WTC11 (cell line): ENCODE results near the gene ADARB2. TPM values are rescaled to one million over a fixed set of nuclear protein-coding genes. Genes with fewer than 3 reads are reported as not detected.

ENCODE experiments used
- ATAC-seq: fragments of 200-7000 bp; cut with Tn5 transposase; 2 replicates; pipeline ENCODE4 v1.10.0; 2021; ENCODE audit warnings: mild to moderate bottlenecking, moderate library complexity
- CTCF ChIA-PET: fragments of 300-600 bp; sonication (Branson Sonifier 250); formaldehyde crosslinking; loops from one replicate; lab custom pipeline; 2021; ENCODE audit warnings: antibody characterized with exemption; lab: Charles Lee
- POLR2A ChIA-PET: fragments of 350-600 bp; sonication (Branson Sonifier 250); formaldehyde crosslinking; loops from one replicate; lab custom pipeline; 2021; ENCODE audit warnings: antibody characterized with exemption; lab: Charles Lee
- DNase-seq: peaks from one replicate; pipeline ENCODE4 v3.0.0; 2021; ENCODE audit warnings: low spot score
- H3K27ac Mint-ChIP-seq: 2 replicates; pipeline ENCODE4 v1.8.0; 2021; ENCODE audit warnings: mixed read lengths
- H3K27me3 Mint-ChIP-seq: 2 replicates; pipeline ENCODE4 v1.8.0; 2021; ENCODE audit warnings: low read depth, mild to moderate bottlenecking, moderate library complexity, mixed read lengths
- H3K36me3 Mint-ChIP-seq: 2 replicates; pipeline ENCODE4 v1.8.0; 2021; ENCODE audit warnings: mixed read lengths
- H3K4me1 Mint-ChIP-seq: 2 replicates; pipeline ENCODE4 v1.8.0; 2022; ENCODE audit warnings: mixed read lengths
- H3K4me3 Mint-ChIP-seq: 2 replicates; pipeline ENCODE4 v1.8.0; 2021; ENCODE audit warnings: mild to moderate bottlenecking, moderate library complexity, mixed read lengths
- H3K9me3 Mint-ChIP-seq: 2 replicates; pipeline ENCODE4 v1.8.0; 2021; ENCODE audit warnings: mixed read lengths
- ELF4 ChIP-seq: sonication (generic); formaldehyde crosslinking; IDR thresholded peaks from 2 replicates; pipeline ENCODE4 v1.8.1; 2022; ENCODE audit warnings: low read depth, mild to moderate bottlenecking, moderate library complexity, missing genetic modification reagents
- GRHL2 ChIP-seq: fragments of 250-450 bp; sonication (Bioruptor Pico); IDR thresholded peaks from 2 replicates; pipeline ENCODE4 v1.8.0; 2022; ENCODE audit warnings: mild to moderate bottlenecking, moderate library complexity; ENCODE audit not compliant: insufficient replicate concordance, severe bottlenecking
- GTF2I ChIP-seq: fragments of 250-450 bp; sonication (Bioruptor Pico); conservative IDR thresholded peaks from 2 replicates; pipeline ENCODE4 v1.4.0; 2021; ENCODE audit warnings: mild to moderate bottlenecking
- MYBL2 ChIP-seq: sonication (generic); formaldehyde crosslinking; IDR thresholded peaks from 2 replicates; pipeline ENCODE4 v1.8.1; 2023; ENCODE audit warnings: mild to moderate bottlenecking, moderate library complexity, missing genetic modification reagents
- NFATC4 ChIP-seq: fragments of 250-450 bp; sonication (Bioruptor Pico); IDR thresholded peaks from 2 replicates; pipeline ENCODE4 v1.9.0; 2021; ENCODE audit warnings: mild to moderate bottlenecking
- NFE2L1 ChIP-seq: sonication (generic); formaldehyde crosslinking; IDR thresholded peaks from 2 replicates; pipeline ENCODE4 v1.8.1; 2023; ENCODE audit warnings: missing genetic modification reagents
- PRRX2 ChIP-seq: fragments of 250-450 bp; sonication (Bioruptor Pico); IDR thresholded peaks from 2 replicates; pipeline ENCODE4 v1.8.0; 2021; ENCODE audit warnings: mild to moderate bottlenecking
- TP53 ChIP-seq: sonication (generic); formaldehyde crosslinking; IDR thresholded peaks from 2 replicates; pipeline ENCODE4 v1.8.1; 2023; ENCODE audit warnings: mild to moderate bottlenecking, missing genetic modification reagents
- ZNF138 ChIP-seq: sonication (generic); formaldehyde crosslinking; conservative IDR thresholded peaks from 2 replicates; pipeline ENCODE4 v1.8.1; 2022; ENCODE audit warnings: mild to moderate bottlenecking, moderate library complexity, missing genetic modification reagents
- ZNF219 ChIP-seq: sonication (generic); formaldehyde crosslinking; IDR thresholded peaks from 2 replicates; pipeline ENCODE4 v1.8.0; 2023; ENCODE audit warnings: missing genetic modification reagents, mild to moderate bottlenecking, borderline replicate concordance
- ZNF232 ChIP-seq: sonication (generic); formaldehyde crosslinking; IDR thresholded peaks from 2 replicates; pipeline ENCODE4 v1.8.0; 2022; ENCODE audit warnings: mild to moderate bottlenecking, missing genetic modification reagents
- ZNF423 ChIP-seq: fragments of 250-450 bp; sonication (Bioruptor Pico); IDR thresholded peaks from 2 replicates; pipeline ENCODE4 v2.1.2; 2022; ENCODE audit warnings: mild to moderate bottlenecking, moderate library complexity
- total RNA-seq: library from RNA; stranded (reverse); gene quantifications from 3 replicates; pipeline ENCODE4 v1.2.3, GENCODE V29; 2021
- TF ChIP-seq, protein P1 (sequence below): sonication (generic); formaldehyde crosslinking; IDR thresholded peaks from 2 replicates; pipeline ENCODE4 v1.8.0; 2022; ENCODE audit warnings: missing genetic modification reagents
- TF ChIP-seq, protein P2 (sequence below): sonication (generic); formaldehyde crosslinking; IDR thresholded peaks from 2 replicates; pipeline ENCODE4 v1.8.1; 2023; ENCODE audit warnings: mild to moderate bottlenecking, missing genetic modification reagents
- TF ChIP-seq, protein P3 (sequence below): sonication (generic); formaldehyde crosslinking; IDR thresholded peaks from 2 replicates; pipeline ENCODE4 v1.8.1; 2023; ENCODE audit warnings: mild to moderate bottlenecking, missing genetic modification reagents, moderate library complexity
- TF ChIP-seq, protein P4 (sequence below): sonication (generic); formaldehyde crosslinking; IDR thresholded peaks from 2 replicates; pipeline ENCODE4 v1.8.1; 2023; ENCODE audit warnings: mild to moderate bottlenecking, missing genetic modification reagents, moderate library complexity
- TF ChIP-seq, protein P5 (sequence below): fragments of 250-450 bp; sonication (Bioruptor Pico); IDR thresholded peaks from 2 replicates; pipeline ENCODE4 v2.1.2; 2022; ENCODE audit warnings: mild to moderate bottlenecking, moderate library complexity
- TF ChIP-seq, protein P6 (sequence below): sonication (generic); formaldehyde crosslinking; IDR thresholded peaks from 2 replicates; pipeline ENCODE4 v1.8.1; 2022; ENCODE audit warnings: mild to moderate bottlenecking, moderate library complexity, missing genetic modification reagents

The ADARB2 gene
- total RNA-seq, 1 experiment from 2014 or later, result 3.7 TPM

DNA sequence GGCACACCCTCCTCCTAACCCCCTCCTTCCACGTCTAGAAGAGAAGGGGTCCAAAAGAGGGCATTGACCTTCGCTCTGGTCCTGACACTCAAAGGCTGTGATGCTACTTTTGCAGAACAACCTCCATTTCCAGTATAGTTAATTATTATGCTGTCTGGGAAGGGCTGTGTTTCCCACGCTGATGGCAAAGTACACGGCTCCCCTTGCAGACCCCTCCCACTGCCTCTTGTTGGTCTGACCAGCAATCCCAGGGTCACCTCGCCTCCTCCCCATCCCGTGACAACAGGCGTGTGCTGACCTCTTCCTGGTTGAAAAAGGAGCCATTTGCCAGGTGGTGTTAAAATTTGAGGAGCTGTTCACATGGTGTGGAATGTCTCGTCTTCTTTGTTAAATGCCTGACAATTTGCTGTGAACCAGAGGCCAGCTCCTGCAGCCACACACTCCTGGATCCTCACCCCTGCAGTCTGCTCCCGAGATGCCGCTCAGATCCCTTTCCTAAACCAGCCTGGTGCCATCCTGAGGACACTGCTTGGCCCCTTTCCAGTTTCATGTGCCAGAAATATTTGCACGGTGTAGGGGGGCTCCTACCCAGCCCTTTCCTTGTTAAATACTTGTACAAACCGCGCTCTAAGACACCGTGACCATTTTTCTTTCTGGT lies 359.5 kb downstream of the ADARB2 start:
- ChIA-PET CTCF (interaction anchor here (1.5 kb wide), 2 partner anchors 9 to 17 kb away, joined by 3 to 5 read pairs; no protein-coding TSS in a partner anchor), POLR2A (no interaction called here)
- ATAC-seq, result no peak
- peaks cover 5% of the 10 kb centered on the region for H3K9me3 Mint-ChIP-seq
- no peak overlapping the region for H3K27ac Mint-ChIP-seq
- DNase-seq, result no peak
- no peaks in the 10 kb centered on the region; the same call in 1 of the 2 replicates for H3K27me3 Mint-ChIP-seq
- no peaks in the 10 kb centered on the region for H3K36me3 Mint-ChIP-seq
- H3K4me1 Mint-ChIP-seq, result peaks cover 36% of the 10 kb centered on the region
- H3K4me3 Mint-ChIP-seq, result no peak overlapping the region
- TF ChIP-seq MYBL2 (CRISPR knock-in tag), result no peak
- TF ChIP-seq, protein P1, sequence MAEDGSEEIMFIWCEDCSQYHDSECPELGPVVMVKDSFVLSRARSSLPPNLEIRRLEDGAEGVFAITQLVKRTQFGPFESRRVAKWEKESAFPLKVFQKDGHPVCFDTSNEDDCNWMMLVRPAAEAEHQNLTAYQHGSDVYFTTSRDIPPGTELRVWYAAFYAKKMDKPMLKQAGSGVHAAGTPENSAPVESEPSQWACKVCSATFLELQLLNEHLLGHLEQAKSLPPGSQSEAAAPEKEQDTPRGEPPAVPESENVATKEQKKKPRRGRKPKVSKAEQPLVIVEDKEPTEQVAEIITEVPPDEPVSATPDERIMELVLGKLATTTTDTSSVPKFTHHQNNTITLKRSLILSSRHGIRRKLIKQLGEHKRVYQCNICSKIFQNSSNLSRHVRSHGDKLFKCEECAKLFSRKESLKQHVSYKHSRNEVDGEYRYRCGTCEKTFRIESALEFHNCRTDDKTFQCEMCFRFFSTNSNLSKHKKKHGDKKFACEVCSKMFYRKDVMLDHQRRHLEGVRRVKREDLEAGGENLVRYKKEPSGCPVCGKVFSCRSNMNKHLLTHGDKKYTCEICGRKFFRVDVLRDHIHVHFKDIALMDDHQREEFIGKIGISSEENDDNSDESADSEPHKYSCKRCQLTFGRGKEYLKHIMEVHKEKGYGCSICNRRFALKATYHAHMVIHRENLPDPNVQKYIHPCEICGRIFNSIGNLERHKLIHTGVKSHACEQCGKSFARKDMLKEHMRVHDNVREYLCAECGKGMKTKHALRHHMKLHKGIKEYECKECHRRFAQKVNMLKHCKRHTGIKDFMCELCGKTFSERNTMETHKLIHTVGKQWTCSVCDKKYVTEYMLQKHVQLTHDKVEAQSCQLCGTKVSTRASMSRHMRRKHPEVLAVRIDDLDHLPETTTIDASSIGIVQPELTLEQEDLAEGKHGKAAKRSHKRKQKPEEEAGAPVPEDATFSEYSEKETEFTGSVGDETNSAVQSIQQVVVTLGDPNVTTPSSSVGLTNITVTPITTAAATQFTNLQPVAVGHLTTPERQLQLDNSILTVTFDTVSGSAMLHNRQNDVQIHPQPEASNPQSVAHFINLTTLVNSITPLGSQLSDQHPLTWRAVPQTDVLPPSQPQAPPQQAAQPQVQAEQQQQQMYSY, result no peak
- TF ChIP-seq, protein P2, sequence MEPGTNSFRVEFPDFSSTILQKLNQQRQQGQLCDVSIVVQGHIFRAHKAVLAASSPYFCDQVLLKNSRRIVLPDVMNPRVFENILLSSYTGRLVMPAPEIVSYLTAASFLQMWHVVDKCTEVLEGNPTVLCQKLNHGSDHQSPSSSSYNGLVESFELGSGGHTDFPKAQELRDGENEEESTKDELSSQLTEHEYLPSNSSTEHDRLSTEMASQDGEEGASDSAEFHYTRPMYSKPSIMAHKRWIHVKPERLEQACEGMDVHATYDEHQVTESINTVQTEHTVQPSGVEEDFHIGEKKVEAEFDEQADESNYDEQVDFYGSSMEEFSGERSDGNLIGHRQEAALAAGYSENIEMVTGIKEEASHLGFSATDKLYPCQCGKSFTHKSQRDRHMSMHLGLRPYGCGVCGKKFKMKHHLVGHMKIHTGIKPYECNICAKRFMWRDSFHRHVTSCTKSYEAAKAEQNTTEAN, result no peak
- TF ChIP-seq, protein P3, sequence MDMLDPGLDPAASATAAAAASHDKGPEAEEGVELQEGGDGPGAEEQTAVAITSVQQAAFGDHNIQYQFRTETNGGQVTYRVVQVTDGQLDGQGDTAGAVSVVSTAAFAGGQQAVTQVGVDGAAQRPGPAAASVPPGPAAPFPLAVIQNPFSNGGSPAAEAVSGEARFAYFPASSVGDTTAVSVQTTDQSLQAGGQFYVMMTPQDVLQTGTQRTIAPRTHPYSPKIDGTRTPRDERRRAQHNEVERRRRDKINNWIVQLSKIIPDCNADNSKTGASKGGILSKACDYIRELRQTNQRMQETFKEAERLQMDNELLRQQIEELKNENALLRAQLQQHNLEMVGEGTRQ (CRISPR knock-in tag), result no peak
- TF ChIP-seq PRRX2 (CRISPR knock-in tag), result no peak
- TF ChIP-seq ZNF138 (CRISPR knock-in tag), result no peak
- TF ChIP-seq, protein P4, sequence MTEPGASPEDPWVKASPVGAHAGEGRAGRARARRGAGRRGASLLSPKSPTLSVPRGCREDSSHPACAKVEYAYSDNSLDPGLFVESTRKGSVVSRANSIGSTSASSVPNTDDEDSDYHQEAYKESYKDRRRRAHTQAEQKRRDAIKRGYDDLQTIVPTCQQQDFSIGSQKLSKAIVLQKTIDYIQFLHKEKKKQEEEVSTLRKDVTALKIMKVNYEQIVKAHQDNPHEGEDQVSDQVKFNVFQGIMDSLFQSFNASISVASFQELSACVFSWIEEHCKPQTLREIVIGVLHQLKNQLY, result no peak
- TF ChIP-seq ZNF232, result no peak
- TF ChIP-seq, protein P5, sequence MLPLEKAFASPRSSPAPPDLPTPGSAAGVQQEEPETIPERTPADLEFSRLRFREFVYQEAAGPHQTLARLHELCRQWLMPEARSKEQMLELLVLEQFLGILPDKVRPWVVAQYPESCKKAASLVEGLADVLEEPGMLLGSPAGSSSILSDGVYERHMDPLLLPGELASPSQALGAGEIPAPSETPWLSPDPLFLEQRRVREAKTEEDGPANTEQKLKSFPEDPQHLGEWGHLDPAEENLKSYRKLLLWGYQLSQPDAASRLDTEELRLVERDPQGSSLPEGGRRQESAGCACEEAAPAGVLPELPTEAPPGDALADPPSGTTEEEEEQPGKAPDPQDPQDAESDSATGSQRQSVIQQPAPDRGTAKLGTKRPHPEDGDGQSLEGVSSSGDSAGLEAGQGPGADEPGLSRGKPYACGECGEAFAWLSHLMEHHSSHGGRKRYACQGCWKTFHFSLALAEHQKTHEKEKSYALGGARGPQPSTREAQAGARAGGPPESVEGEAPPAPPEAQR (CRISPR knock-in tag), result no peak
- no peak for TF ChIP-seq TP53
- TF ChIP-seq ZNF423 (CRISPR knock-in tag), result no peak
- TF ChIP-seq GTF2I (CRISPR knock-in tag), result no peak
- no peak for TF ChIP-seq GRHL2

DNA sequence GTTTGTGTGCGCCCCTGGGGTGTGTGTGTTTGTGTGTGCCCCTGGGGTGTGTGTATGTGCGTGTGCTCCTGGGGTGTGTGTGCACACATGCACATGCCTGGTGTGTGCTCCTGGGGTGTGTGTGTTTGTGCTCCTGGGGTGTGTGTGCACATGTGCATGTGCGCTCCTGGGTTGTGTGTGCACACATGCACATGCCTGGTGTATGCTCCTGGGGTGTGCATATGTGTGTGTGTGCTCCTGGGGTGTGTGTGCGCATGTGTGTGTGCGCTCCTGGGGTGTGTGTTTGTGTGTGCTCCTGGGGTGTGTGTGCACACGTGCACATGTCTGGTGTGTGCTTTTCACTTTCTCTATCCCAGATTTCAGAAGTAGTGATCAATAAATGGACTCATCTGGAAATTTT lies 360.1 kb downstream of the ADARB2 start:
- Mint-ChIP-seq H3K4me3 (no peak overlapping the region), H3K36me3 (no peaks in the 10 kb centered on the region), H3K4me1 (peaks cover 36% of the 10 kb centered on the region), H3K27me3 (no peaks in the 10 kb centered on the region; the same call in 1 of the 2 replicates), H3K27ac (0 out of 2 replicates have a peak overlapping the region, but pooled peaks have one; percentile 66), H3K9me3 (peaks cover 5% of the 10 kb centered on the region)
- TF ChIP-seq NFATC4 (CRISPR knock-in tag) (no peak), NFE2L1 (no peak), ZNF219 (CRISPR knock-in tag) (no peak), ELF4 (no peak)
- TF ChIP-seq, protein P6, sequence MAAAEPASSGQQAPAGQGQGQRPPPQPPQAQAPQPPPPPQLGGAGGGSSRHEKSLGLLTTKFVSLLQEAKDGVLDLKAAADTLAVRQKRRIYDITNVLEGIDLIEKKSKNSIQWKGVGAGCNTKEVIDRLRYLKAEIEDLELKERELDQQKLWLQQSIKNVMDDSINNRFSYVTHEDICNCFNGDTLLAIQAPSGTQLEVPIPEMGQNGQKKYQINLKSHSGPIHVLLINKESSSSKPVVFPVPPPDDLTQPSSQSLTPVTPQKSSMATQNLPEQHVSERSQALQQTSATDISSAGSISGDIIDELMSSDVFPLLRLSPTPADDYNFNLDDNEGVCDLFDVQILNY, result no peak
- ATAC-seq, result no peak
- ChIA-PET CTCF (interaction anchor here (1.5 kb wide), 2 partner anchors 8 to 17 kb away, joined by 3 to 5 read pairs; no protein-coding TSS in a partner anchor), POLR2A (no interaction called here)
- DNase-seq, result no peak
